ENCODE data around the gene ST3GAL3.

ST3GAL3 gene

DNA sequence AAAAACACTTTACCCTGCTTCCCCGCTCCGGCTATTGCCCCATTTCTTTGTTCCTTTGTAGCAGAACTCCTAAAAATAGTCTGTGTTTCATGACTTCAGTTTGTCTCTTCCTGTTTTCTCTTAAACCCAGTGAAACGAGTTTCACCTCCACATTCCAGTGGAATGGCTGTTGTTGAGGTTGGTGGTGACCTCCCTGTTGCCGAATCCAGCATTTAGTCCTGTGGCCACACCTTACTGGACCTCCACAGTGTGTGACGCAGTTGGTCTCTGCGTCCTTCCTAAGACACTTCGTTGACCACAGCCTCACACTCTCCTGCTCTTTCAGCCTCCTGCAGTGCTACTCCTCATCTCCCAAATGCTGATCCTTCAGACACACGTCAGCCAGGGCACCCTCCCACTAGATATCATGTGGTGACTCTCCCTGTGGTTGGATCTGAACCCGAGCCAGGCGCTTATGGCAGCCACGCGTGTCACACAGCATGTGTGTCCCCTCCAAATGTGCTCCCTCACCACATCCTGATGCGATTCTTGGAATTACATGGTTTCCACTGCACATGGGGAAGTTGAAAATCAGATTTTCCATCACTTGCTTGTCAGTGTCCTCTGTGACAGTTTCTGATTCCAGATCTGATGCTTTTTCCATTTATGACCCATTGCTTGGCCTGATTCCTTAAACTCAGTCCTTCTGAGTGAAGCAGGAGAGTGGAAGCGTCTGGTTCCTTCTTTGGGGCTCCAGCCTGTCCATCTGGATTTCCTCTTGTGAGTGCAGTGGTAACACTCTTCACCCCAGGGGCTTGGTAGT, 127.1 kb downstream of the ST3GAL3 start:
- DNase-seq (ENCODE audit: extremely low spot score) = no peak
- TF ChIP-seq TARDBP (IDR thresholded peaks at IDR 0.05) (no peak), CTBP1 (IDR thresholded peaks at IDR 0.05; ENCODE audit: borderline replicate concordance) (no peak), HDGF (IDR thresholded peaks at IDR 0.05; ENCODE audit: borderline replicate concordance) (no peak), FOXA1 (IDR thresholded peaks at IDR 0.05) (no peak), ZNF384 (IDR thresholded peaks at IDR 0.05) (no peak), FOXK2 (IDR thresholded peaks at IDR 0.05) (no peak), ARNT (IDR thresholded peaks at IDR 0.05) (no peak), FOXM1 (IDR thresholded peaks at IDR 0.05; ENCODE audit: borderline replicate concordance) (no peak), L3MBTL2 (conservative IDR thresholded peaks at IDR 0.05) (no peak), SUZ12 (IDR thresholded peaks at IDR 0.05) (no peak), LEF1 (IDR thresholded peaks at IDR 0.05; ENCODE audit: borderline replicate concordance) (no peak), BHLHE40 (IDR thresholded peaks at IDR 0.05; ENCODE audit: borderline replicate concordance) (no peak), SP1 (IDR thresholded peaks at IDR 0.05) (no peak), NFRKB (IDR thresholded peaks at IDR 0.05) (no peak), ELF4 (IDR thresholded peaks at IDR 0.05) (no peak)
- TF ChIP-seq, protein P1, sequence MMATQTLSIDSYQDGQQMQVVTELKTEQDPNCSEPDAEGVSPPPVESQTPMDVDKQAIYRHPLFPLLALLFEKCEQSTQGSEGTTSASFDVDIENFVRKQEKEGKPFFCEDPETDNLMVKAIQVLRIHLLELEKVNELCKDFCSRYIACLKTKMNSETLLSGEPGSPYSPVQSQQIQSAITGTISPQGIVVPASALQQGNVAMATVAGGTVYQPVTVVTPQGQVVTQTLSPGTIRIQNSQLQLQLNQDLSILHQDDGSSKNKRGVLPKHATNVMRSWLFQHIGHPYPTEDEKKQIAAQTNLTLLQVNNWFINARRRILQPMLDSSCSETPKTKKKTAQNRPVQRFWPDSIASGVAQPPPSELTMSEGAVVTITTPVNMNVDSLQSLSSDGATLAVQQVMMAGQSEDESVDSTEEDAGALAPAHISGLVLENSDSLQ (IDR thresholded peaks at IDR 0.05) = no peak
- CTCF ChIA-PET = no interaction called here
- POLR2A ChIA-PET = no interaction called here

DNA sequence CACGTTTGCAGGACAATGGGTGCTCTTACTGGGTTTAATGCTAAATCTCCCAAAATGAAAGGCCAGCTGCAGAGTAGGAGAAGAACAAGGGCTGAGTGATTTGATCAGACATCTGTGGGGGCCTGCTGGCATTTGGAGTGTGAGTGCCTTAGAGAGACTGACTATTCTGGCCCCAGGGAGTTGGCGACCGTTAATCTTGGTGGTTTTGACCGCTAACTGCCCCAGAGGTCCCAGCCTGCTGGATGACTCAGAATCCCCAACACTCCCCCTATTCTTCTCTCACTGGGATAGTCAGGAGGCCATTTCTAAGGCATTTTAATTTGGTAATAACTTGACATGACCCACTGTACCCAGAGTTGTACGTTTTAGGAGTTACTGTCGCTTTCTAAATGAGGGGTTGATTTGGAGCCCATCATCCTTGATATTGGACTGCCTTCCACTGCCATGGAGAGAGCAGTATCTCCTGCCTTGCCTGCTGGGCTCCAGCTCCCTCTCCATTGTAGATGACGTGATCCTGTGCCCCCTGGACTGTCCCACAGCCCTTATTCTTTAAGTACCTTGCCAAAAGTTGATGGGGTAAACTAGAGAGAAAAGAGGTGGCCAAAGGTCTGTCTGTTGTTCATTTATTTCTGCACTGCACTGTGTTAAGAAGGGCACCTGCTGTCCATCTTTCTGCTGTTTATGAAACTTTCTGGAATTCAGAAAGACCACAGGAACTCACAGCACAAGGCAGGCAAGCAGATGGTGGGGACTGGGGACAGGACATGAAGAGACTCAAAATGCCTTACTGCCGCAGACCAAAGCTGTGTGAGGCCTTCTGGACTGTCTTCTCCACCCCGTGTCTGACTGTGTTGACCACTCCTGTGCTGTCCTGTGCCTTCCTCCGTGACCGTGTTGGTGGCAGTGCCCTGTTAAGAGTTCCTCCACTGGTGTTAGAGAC, 128.0 kb downstream of the ST3GAL3 start:
- TF ChIP-seq ARNT (IDR thresholded peaks at IDR 0.05) = no peak
- no peak for TF ChIP-seq FOXA1 (IDR thresholded peaks at IDR 0.05)
- TF ChIP-seq, protein P1 (IDR thresholded peaks at IDR 0.05) = no peak
- no peak for TF ChIP-seq FOXM1 (IDR thresholded peaks at IDR 0.05; ENCODE audit: borderline replicate concordance)
- no peak for TF ChIP-seq ZNF384 (IDR thresholded peaks at IDR 0.05)
- TF ChIP-seq L3MBTL2 (conservative IDR thresholded peaks at IDR 0.05) = no peak
- no peak for TF ChIP-seq FOXK2 (IDR thresholded peaks at IDR 0.05)
- no peak for TF ChIP-seq NFRKB (IDR thresholded peaks at IDR 0.05)
- TF ChIP-seq LEF1 (IDR thresholded peaks at IDR 0.05; ENCODE audit: borderline replicate concordance) = no peak
- no peak for TF ChIP-seq SUZ12 (IDR thresholded peaks at IDR 0.05)
- TF ChIP-seq HDGF (IDR thresholded peaks at IDR 0.05; ENCODE audit: borderline replicate concordance) = no peak
- no peak for TF ChIP-seq SP1 (IDR thresholded peaks at IDR 0.05)
- TF ChIP-seq BHLHE40 (IDR thresholded peaks at IDR 0.05; ENCODE audit: borderline replicate concordance) = no peak
- TF ChIP-seq TARDBP (IDR thresholded peaks at IDR 0.05) = no peak
- CTCF ChIA-PET = no interaction called here
- DNase-seq (ENCODE audit: extremely low spot score) = no peak
- POLR2A ChIA-PET = no interaction called here

DNA sequence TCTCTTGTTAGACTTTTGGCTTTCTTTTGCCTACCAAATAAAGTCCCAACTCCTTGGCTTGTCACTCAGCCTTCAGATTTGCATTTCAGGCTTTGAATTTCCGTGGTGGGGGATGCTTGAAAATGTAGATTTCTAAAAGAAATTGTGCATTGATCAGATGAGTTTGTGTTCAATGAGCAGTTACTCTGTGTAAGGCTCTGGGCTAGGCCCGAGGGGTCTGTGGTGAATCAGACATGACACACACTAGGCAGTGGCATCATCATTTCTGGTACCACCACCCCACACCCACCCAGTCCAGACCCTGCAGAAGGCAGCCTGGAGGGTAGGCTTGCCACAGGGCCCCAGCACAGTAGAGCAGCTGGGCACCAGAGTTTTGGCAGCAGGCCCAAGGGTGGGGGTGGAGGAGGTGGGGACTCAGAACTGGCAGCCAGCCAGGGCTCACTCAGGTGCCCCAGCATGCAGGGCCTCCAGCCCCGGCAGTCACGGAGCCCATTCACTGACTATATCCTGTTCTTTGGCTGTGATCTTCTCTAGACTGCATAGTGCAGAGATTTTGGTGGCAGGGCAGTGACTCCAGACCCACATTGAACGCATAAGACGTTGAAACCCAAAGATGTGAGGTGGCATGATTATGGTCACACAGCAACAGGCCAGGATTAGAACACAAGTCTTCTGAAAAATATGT, 129.1 kb downstream of the ST3GAL3 start:
- TF ChIP-seq FOXM1 (IDR thresholded peaks at IDR 0.05; ENCODE audit: borderline replicate concordance) = no peak
- no peak for TF ChIP-seq FOXK2 (IDR thresholded peaks at IDR 0.05)
- no peak for TF ChIP-seq TARDBP (IDR thresholded peaks at IDR 0.05)
- no peak for TF ChIP-seq LEF1 (IDR thresholded peaks at IDR 0.05; ENCODE audit: borderline replicate concordance)
- TF ChIP-seq ZNF384 (IDR thresholded peaks at IDR 0.05) = no peak

DNA sequence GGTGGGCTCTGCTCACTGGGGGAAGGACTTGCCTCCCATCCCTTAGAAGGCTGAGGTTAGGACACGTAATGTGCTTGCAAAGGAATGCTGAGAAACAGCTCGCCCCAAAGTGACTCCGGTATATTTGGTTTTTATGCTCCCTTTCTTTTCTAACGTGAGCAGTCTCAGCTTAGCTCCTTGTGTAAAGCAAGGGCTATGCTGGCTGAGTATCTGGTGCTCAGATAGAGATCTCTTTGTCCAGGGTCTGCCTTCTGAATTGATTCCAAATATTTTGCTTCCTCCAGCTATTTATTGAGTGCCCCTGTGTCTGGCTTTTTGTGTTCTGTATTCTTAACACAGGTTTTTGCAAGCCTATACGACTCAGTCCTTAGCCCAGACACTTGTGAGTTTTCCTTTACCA, 131.7 kb downstream of the ST3GAL3 start:
- DNase-seq (ENCODE audit: extremely low spot score) = no peak
- ChIA-PET POLR2A (no interaction called here), CTCF (interaction anchor here (0.7 kb wide), 2 partner anchors 50 to 96 kb away, joined by 3 read pairs; no protein-coding TSS in a partner anchor)
- TF ChIP-seq FOXM1 (IDR thresholded peaks at IDR 0.05; ENCODE audit: borderline replicate concordance) (no peak), FOXA1 (IDR thresholded peaks at IDR 0.05) (no peak), SP1 (IDR thresholded peaks at IDR 0.05) (no peak), NFRKB (IDR thresholded peaks at IDR 0.05) (no peak), ZNF384 (IDR thresholded peaks at IDR 0.05) (no peak), ELF4 (IDR thresholded peaks at IDR 0.05) (no peak), BHLHE40 (IDR thresholded peaks at IDR 0.05; ENCODE audit: borderline replicate concordance) (no peak), FOXK2 (IDR thresholded peaks at IDR 0.05) (no peak), SUZ12 (IDR thresholded peaks at IDR 0.05) (no peak), L3MBTL2 (conservative IDR thresholded peaks at IDR 0.05) (no peak), TARDBP (IDR thresholded peaks at IDR 0.05) (no peak), CTBP1 (IDR thresholded peaks at IDR 0.05; ENCODE audit: borderline replicate concordance) (no peak), LEF1 (IDR thresholded peaks at IDR 0.05; ENCODE audit: borderline replicate concordance) (no peak), HDGF (IDR thresholded peaks at IDR 0.05; ENCODE audit: borderline replicate concordance) (no peak), ARNT (IDR thresholded peaks at IDR 0.05) (no peak)
- TF ChIP-seq, protein P1 (IDR thresholded peaks at IDR 0.05) = no peak

More for the DNA sequence above, 129.1 kb downstream of the ST3GAL3 start:
- peak; percentile 45 for DNase-seq (ENCODE audit: extremely low spot score)
- ChIA-PET CTCF (no interaction called here), POLR2A (no interaction called here)
